Endothelial cell of umbilical vein (primary cell): Measurements from ENCODE around the gene SULT1C4. TPM values are rescaled to one million over a fixed set of nuclear protein-coding genes. Genes with fewer than 3 reads are reported as not detected.

Experiments
- BruUV-seq: library from RNA; stranded (reverse); fragments of 400-500 nt; replicated peaks from 2 replicates; lab custom pipeline; 2021; lab: Mats Ljungman, UMichigan
- CTCF ChIA-PET: fragments of 300-600, 350-600 bp; sonication (Branson Sonifier 250); formaldehyde crosslinking; loops from one replicate; lab custom pipeline; 2021; ENCODE audit warnings: antibody characterized with exemption, inconsistent platforms; lab: Charles Lee
- POLR2A ChIA-PET: fragments of 300-600, 350-600 bp; sonication (Branson Sonifier 250); formaldehyde crosslinking; loops from one replicate; lab custom pipeline; 2021; ENCODE audit warnings: antibody characterized with exemption, inconsistent platforms; lab: Charles Lee
- DNase-seq: peaks from one replicate; pipeline ENCODE4 v3.0.0-alpha.2; 2011; ENCODE audit warnings: low read depth, low spot score
- FAIRE-seq: peaks from 2 replicates; lab custom pipeline; 2011; peaks lifted over from hg19 to GRCh38; lab: Jason Lieb, UNC
- H2AFZ ChIP-seq: 2 replicates; pipeline ENCODE4 v1.6.0; 2012; ENCODE audit warnings: low read depth, low read length, control low read depth, inconsistent platforms
- H3K27ac ChIP-seq: 2 replicates; pipeline ENCODE4 v1.5.1; 2011; ENCODE audit warnings: low read depth, mild to moderate bottlenecking, control low read depth, low read length, moderate library complexity; ENCODE audit not compliant: insufficient read depth
- H3K27me3 ChIP-seq, 2 experiments: 2 replicates each; pipeline versions ENCODE4 v1.6.0 to v1.6.1; 2011; ENCODE audit warnings: low read length in 2 of 2, mixed read lengths in 1 of 2; ENCODE audit not compliant: control insufficient read depth in 2 of 2, insufficient read depth in 2 of 2
- H3K36me3 ChIP-seq, 2 experiments: 2 replicates in 1 of 2; 3 replicates in 1 of 2; pipeline ENCODE4 v1.5.1; 2011; ENCODE audit warnings: low read length in 2 of 2, mild to moderate bottlenecking in 1 of 2, moderate library complexity in 1 of 2; ENCODE audit not compliant: control insufficient read depth in 2 of 2, insufficient read depth in 2 of 2; ENCODE audit errors: extremely low read depth in 1 of 2
- H3K4me1 ChIP-seq: 3 replicates; pipeline ENCODE4 v1.5.1; 2011; ENCODE audit warnings: mild to moderate bottlenecking, low read length; ENCODE audit not compliant: control insufficient read depth, insufficient read depth; ENCODE audit errors: extremely low read depth
- H3K4me2 ChIP-seq: 2 replicates; pipeline ENCODE4 v1.6.1; 2011; ENCODE audit warnings: low read length, control low read depth, mixed read lengths; ENCODE audit not compliant: insufficient read depth
- H3K4me3 ChIP-seq, 3 experiments: fragments of 200-600 bp in 1 of 3; sonication (generic), shearing (Covaris generic) in 1 of 3; replicated peaks in 1 of 3; 2 replicates each; pipeline ENCODE4 v1.5.1; 2011 to 2016; ENCODE audit warnings: control low read depth in 3 of 3, low read length in 3 of 3, mild to moderate bottlenecking in 2 of 3, inconsistent platforms in 1 of 3, low read depth in 1 of 3, moderate library complexity in 1 of 3; ENCODE audit not compliant: insufficient read depth in 1 of 3
- H3K79me2 ChIP-seq: 2 replicates; pipeline ENCODE4 v1.6.0; 2012; ENCODE audit warnings: low read length, inconsistent platforms; ENCODE audit not compliant: control insufficient read depth, insufficient read depth
- H3K9ac ChIP-seq: replicated peaks from 2 replicates; pipeline ENCODE3; 2011; ENCODE audit warnings: low read length, control low read depth; ENCODE audit not compliant: insufficient read depth; ENCODE audit errors: extremely low read depth
- H3K9me1 ChIP-seq: replicated peaks from 3 replicates; pipeline ENCODE4 v1.6.0; 2011; ENCODE audit warnings: mild to moderate bottlenecking, low read length; ENCODE audit not compliant: control insufficient read depth, insufficient read depth; ENCODE audit errors: extremely low read depth
- H3K9me3 ChIP-seq: replicated peaks from 2 replicates; pipeline ENCODE4 v1.5.1; 2012; ENCODE audit warnings: low read length, inconsistent platforms; ENCODE audit not compliant: control insufficient read depth, insufficient read depth
- H4K20me1 ChIP-seq: replicated peaks from 2 replicates; pipeline ENCODE3; 2011; ENCODE audit warnings: mild to moderate bottlenecking, low read length; ENCODE audit not compliant: control insufficient read depth, insufficient read depth; ENCODE audit errors: extremely low read depth
- CTCF ChIP-seq, 2 donors: IDR thresholded peaks; 1 replicate in 1 of 2; 2 replicates in 1 of 2; pipeline ENCODE4 v1.5.1; 2011; ENCODE audit warnings: low read length in 2 of 2, mild to moderate bottlenecking in 2 of 2, moderate library complexity in 2 of 2, control low read depth in 1 of 2, inconsistent platforms in 1 of 2, low read depth in 1 of 2; ENCODE audit not compliant: insufficient read depth in 1 of 2; ENCODE audit errors: extremely low read depth in 1 of 2
- EZH2 ChIP-seq: IDR thresholded peaks from 2 replicates; pipeline ENCODE4 v1.6.1; 2012; ENCODE audit warnings: borderline replicate concordance, low read depth, mild to moderate bottlenecking, moderate library complexity, low read length, inconsistent platforms; ENCODE audit not compliant: severe bottlenecking
- GATA2 ChIP-seq: IDR thresholded peaks from 2 replicates; pipeline ENCODE4 v1.7.0; 2011; ENCODE audit warnings: low read depth, mild to moderate bottlenecking, moderate library complexity, mixed read lengths, low read length; ENCODE audit not compliant: insufficient read length, insufficient read depth
- JUN ChIP-seq: IDR thresholded peaks from 2 replicates; pipeline ENCODE4 v1.6.1; 2011; ENCODE audit warnings: borderline replicate concordance, low read depth; ENCODE audit not compliant: insufficient read length, insufficient read depth
- MYC ChIP-seq: IDR thresholded peaks from one replicate; pipeline ENCODE4 v1.6.1; 2011; ENCODE audit warnings: mild to moderate bottlenecking, low read depth, low read length
- POLR2A ChIP-seq: IDR thresholded peaks from 2 replicates; pipeline ENCODE4 v1.6.1; 2012; ENCODE audit warnings: low read depth, mild to moderate bottlenecking, control low read depth, low read length
- dilution Hi-C: fragments of 300-500 bp; cut with MboI; formaldehyde crosslinking; loops from one replicate; pipeline ENCODE4 v1.15.0; 2019; ENCODE audit warnings: low sequenced_read_pairs; ENCODE audit not compliant: extremely low pct_ligation_motif_present
- intact Hi-C: fragments of 100-400 bp; cut with micrococcal nuclease; formaldehyde crosslinking; loops from one replicate; pipeline ENCODE4 v1.10.0; 2022
- polyA plus RNA-seq, 4 experiments: library from polyadenylated mRNA; depleted of rRNA in 3 of 4; stranded (reverse) in 3 of 4; unstranded in 1 of 4; fragments of >200 nt; gene quantifications; 2 replicates each; pipeline versions ENCODE4 v1.2.1 to v1.2.3, GENCODE V29; 2011 to 2012; ENCODE audit warnings: missing spikeins in 1 of 4
- total RNA-seq: library from RNA; stranded (reverse); gene quantifications from 2 replicates; pipeline ENCODE4 v1.2.3, GENCODE V29; 2021

The SULT1C4 gene
- total and polyA plus RNA-seq, 2 donors (not counting 3 experiments of a cell fraction or from before 2014, with no cell fraction given), result 17.2 to 29.3 TPM

DNA sequence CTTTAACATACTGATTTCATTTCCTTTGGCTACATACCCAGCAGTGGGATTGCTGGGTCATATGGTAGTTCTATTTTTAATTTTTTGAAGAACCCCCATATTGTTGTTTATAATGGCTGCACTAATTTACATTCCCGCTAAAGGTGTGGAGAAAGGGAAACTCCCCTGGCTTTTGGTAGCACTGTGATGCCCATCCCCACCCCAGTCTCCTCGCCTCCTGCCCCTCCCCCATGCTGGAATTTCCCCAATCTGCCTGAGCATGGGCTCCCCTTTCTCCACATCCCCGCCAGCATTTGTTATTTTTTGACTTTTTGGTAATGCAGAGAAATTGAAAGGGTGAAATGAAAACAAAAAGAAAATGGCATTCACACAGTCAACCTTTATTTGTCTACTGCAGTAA lies 30.0 kb upstream of the SULT1C4 start:
- no TSS peak for BruUV-seq
- H3K4me3 ChIP-seq, result no peak overlapping the region
- H4K20me1 ChIP-seq, result no peaks in the 10 kb centered on the region
- H3K9me1 ChIP-seq, result no peaks in the 10 kb centered on the region
- H3K9ac ChIP-seq, result no peak overlapping the region
- dilution Hi-C loops (no loop called here), intact Hi-C loops (no loop called here)
- no peak overlapping the region for H3K4me2 ChIP-seq
- no peak for FAIRE-seq
- no peaks in the 10 kb centered on the region for H3K79me2 ChIP-seq
- H3K27me3 ChIP-seq, result peaks cover 16 to 27% of the 10 kb centered on the region in 2 experiments
- TF ChIP-seq EZH2 (no peak), MYC (no peak), JUN (no peak), POLR2A (no peak), GATA2 (no peak), CTCF (IDR thresholded peaks at IDR 0.05; ENCODE audit: extremely low read depth in 1 of 2, insufficient read depth in 1 of 2, low read depth in 1 of 2, low read length in 2 of 2) (no peak)
- no peak overlapping the region for H3K27ac ChIP-seq
- POLR2A ChIA-PET, result no interaction called here
- no peaks in the 10 kb centered on the region for H3K4me1 ChIP-seq
- DNase-seq, result no peak
- CTCF ChIA-PET, result no interaction called here
- H3K9me3 ChIP-seq, result no peaks in the 10 kb centered on the region
- H2AFZ ChIP-seq, result no peak overlapping the region
- no peaks in the 10 kb centered on the region for H3K36me3 ChIP-seq
